ENCODE results near the gene PMAIP1.

GRCh38 chr18:59950215-59950944 lies 50.6 kb downstream of the PMAIP1 start:
- TF ChIP-seq CTCF (IDR thresholded peaks at IDR 0.05) (no peak), POLR2A (IDR thresholded peaks at IDR 0.05) (no peak), EP300 (IDR thresholded peaks at IDR 0.05) (no peak)
